Activated B cell treated with CpG ODN at 0.5 μM for 24 hours (primary cell): Measurements from ENCODE around the gene ZNF732. TPM values are rescaled to one million over a fixed set of nuclear protein-coding genes. Genes with fewer than 3 reads are reported as not detected.
"Not testable (repeated sequence)": the region's sequence is repeated elsewhere in the genome, so short reads cannot be mapped to it uniquely, and the experiment has no call there.

Experiments used
- ATAC-seq: fragments of 200-7000 bp; cut with Tn5 transposase; one replicate; pipeline ENCODE4 v1.10.0; 2021; ENCODE audit warnings: low read depth, mild to moderate bottlenecking, moderate library complexity
- CTCF ChIA-PET: fragments of 350-600 bp; sonication (Branson Sonifier 250); formaldehyde crosslinking; loops from one replicate; lab custom pipeline; 2021; ENCODE audit warnings: antibody characterized with exemption; lab: Charles Lee
- POLR2A ChIA-PET: fragments of 350-600 bp; sonication (Branson Sonifier 250); formaldehyde crosslinking; loops from one replicate; lab custom pipeline; 2021; ENCODE audit warnings: antibody characterized with exemption; lab: Charles Lee
- DNase-seq: peaks from one replicate; pipeline ENCODE4 v3.0.0; 2022
- H3K27ac Mint-ChIP-seq: one replicate; pipeline ENCODE4 v1.8.0; 2020; ENCODE audit warnings: mixed read lengths
- H3K27me3 Mint-ChIP-seq: one replicate; pipeline ENCODE4 v1.8.0; 2021; ENCODE audit warnings: mixed read lengths
- H3K36me3 Mint-ChIP-seq: one replicate; pipeline ENCODE4 v1.8.0; 2021; ENCODE audit warnings: low read depth, mixed read lengths
- H3K4me1 Mint-ChIP-seq: one replicate; pipeline ENCODE4 v1.8.0; 2021; ENCODE audit warnings: mixed read lengths
- H3K4me3 Mint-ChIP-seq: one replicate; pipeline ENCODE4 v1.8.0; 2020; ENCODE audit warnings: mild to moderate bottlenecking, mixed read lengths
- H3K9me3 Mint-ChIP-seq: one replicate; pipeline ENCODE4 v1.8.0; 2020; ENCODE audit warnings: mixed read lengths
- intact Hi-C: fragments of 100-400 bp; cut with micrococcal nuclease; formaldehyde crosslinking; loops from one replicate; pipeline ENCODE4 v1.15.1; 2024
- total RNA-seq: library from RNA; stranded (reverse); gene quantifications from 2 replicates; pipeline ENCODE4 v1.2.3, GENCODE V29; 2022
- TF ChIP-seq, protein P1 (sequence below): fragments of 200-600 bp; IDR thresholded peaks from one replicate; pipeline ENCODE4 v1.8.0; 2022; ENCODE audit warnings: antibody characterized with exemption, mild to moderate bottlenecking

Gene ZNF732
- total RNA-seq, 1 donor from 2014 or later = not detected

DNA sequence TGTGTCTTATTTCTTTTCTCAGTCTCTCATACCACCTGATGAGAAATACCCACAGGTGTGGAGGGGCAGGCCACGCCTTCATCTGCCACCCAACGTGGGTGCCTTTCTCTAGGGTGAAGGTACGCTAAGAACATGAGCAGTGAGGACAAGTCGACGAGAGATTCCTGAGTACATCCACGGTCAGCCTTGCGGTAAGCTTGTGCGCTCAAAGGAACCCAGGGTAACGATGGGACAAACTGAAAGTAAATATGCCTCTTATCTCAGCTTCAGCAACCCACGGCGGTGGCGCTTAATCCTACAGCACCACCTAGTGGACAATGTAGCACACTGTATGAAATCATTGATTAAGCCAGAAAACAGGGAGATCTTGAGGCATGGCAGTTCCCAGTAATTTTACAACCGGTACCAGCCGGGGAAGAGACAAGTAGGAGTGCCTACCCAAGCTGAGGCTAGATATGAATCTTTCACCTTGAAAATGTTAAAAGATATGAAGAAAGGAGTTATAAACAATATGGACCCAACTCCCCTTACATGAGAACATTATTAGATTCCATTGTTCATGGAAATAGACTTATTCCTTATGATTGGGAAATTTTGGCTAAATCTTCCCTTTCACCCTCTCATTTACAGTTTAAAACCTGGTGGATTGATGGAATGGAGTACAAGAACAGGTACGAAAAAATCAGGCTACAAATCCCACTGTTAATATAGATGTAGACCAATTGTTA is 63.0 kb downstream of the ZNF732 start:
- CTCF ChIA-PET = interaction anchor here (0.6 to 2.0 kb wide), 6 partner anchors 118 to 422 kb away, joined by 3 to 7 read pairs (median 3); partner anchors contain the start of genes ZNF595 and ZNF718
- DNase-seq = peak; percentile 44

DNA sequence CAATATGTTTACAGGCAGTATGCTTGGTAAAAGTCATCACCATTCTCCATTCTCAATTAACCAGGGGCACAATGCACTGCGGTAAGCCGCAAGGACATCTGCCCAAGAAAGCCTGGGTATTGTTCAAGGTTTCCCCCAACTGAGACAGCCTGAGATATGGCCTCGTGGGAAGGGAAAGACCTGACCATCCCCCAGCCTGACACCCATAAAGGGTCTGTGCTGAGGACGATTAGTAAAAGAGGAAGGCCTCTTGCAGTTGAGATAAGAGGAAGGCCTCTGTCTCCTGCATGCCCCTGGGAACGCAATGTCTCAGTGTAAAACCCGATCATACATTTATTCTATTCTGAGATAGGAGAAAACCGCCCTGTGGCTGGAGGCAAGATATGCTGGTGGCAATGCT is 63.9 kb downstream of the ZNF732 start:
- DNase-seq, POLR2A ChIA-PET, CTCF ChIA-PET, H3K27me3 Mint-ChIP-seq, ATAC-seq, H3K9me3 Mint-ChIP-seq, H3K36me3 Mint-ChIP-seq: not testable (repeated sequence)
- Mint-ChIP-seq H3K27ac (peak overlapping the region; percentile 89), H3K4me3 (peak overlapping the region; percentile 89), H3K4me1 (peaks cover 13% of the 10 kb centered on the region)
- intact Hi-C loops = loop anchor here (5.0 to 10.0 kb wide), 2 partner anchors 119 to 1383 kb away; partner anchors contain the start of gene ZNF718

More for the DNA sequence above, 63.0 kb downstream of the ZNF732 start:
- Mint-ChIP-seq H3K27ac (peak overlapping the region; percentile 89), H3K27me3 (no peaks in the 10 kb centered on the region), H3K9me3 (peaks cover 7% of the 10 kb centered on the region), H3K4me3 (peak overlapping the region; percentile 89), H3K4me1 (peaks cover 13% of the 10 kb centered on the region), H3K36me3 (peaks cover 5% of the 10 kb centered on the region)
- TF ChIP-seq, protein P1, sequence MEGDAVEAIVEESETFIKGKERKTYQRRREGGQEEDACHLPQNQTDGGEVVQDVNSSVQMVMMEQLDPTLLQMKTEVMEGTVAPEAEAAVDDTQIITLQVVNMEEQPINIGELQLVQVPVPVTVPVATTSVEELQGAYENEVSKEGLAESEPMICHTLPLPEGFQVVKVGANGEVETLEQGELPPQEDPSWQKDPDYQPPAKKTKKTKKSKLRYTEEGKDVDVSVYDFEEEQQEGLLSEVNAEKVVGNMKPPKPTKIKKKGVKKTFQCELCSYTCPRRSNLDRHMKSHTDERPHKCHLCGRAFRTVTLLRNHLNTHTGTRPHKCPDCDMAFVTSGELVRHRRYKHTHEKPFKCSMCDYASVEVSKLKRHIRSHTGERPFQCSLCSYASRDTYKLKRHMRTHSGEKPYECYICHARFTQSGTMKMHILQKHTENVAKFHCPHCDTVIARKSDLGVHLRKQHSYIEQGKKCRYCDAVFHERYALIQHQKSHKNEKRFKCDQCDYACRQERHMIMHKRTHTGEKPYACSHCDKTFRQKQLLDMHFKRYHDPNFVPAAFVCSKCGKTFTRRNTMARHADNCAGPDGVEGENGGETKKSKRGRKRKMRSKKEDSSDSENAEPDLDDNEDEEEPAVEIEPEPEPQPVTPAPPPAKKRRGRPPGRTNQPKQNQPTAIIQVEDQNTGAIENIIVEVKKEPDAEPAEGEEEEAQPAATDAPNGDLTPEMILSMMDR = no peak
- POLR2A ChIA-PET = interaction anchor here (0.6 kb wide), 2 partner anchors 31 to 769 kb away, joined by 3 to 4 read pairs; partner anchors contain the start of gene FGFRL1
- intact Hi-C loops = loop anchor here (1.0 to 10.0 kb wide), 3 partner anchors 120 to 1383 kb away; partner anchors contain the start of genes PIGG, ZNF718 and ZNF721
- ATAC-seq = peak; percentile 94

DNA sequence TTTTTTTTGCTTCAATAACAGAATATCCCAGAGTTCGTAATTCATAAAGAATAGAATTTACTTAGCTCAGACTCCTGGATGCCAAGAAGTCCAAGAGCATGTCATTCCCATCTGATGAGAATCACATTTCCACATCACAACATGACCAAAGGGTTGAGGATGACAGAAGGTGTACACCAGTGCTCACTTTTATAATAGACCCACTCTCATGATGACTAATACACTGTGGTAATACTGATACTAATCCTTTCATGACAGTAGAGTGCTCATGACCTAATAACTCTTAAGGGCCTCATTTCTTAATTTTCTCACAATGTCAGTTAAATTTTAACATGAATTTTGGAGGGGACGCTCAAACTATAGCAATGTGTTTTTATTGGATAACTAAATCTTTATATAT is 69.2 kb downstream of the ZNF732 start:
- peaks cover 11% of the 10 kb centered on the region for H3K9me3 Mint-ChIP-seq
- intact Hi-C loops = no loop called here
- ChIA-PET POLR2A (no interaction called here), CTCF (interaction anchor here (1.1 kb wide), 1 partner anchor 8 kb away, joined by 3 read pairs; no protein-coding TSS in a partner anchor)
- no peak for DNase-seq
- no peak for ATAC-seq
- H3K4me3 Mint-ChIP-seq = no peak overlapping the region
- H3K4me1 Mint-ChIP-seq = no peaks in the 10 kb centered on the region
- peaks cover 3% of the 10 kb centered on the region for H3K36me3 Mint-ChIP-seq
- H3K27me3 Mint-ChIP-seq = no peaks in the 10 kb centered on the region
- TF ChIP-seq, protein P1 = no peak
- H3K27ac Mint-ChIP-seq = no peak overlapping the region

DNA sequence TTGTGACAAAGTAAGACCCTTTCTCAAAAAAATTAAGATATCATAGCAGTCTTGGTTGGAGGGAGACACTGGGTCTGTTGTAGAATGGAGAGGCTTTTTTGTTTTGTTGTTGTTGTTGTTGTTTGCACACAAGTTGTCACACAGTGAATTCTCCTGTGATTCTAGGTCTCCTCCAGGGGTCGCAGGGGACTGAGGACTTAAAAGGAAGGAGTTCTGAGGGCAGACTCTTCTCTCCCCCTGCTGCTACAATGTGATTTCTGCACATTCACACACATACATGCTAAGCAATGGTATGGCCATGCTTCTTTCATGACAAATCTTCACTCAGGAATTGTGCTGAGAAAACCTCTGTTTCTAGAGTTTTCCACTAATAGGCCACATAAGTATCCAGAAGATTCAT is 71.1 kb downstream of the ZNF732 start:
- Mint-ChIP-seq H3K36me3 (peaks cover 14% of the 10 kb centered on the region), H3K4me3 (no peak overlapping the region)
- ATAC-seq = no peak

DNA sequence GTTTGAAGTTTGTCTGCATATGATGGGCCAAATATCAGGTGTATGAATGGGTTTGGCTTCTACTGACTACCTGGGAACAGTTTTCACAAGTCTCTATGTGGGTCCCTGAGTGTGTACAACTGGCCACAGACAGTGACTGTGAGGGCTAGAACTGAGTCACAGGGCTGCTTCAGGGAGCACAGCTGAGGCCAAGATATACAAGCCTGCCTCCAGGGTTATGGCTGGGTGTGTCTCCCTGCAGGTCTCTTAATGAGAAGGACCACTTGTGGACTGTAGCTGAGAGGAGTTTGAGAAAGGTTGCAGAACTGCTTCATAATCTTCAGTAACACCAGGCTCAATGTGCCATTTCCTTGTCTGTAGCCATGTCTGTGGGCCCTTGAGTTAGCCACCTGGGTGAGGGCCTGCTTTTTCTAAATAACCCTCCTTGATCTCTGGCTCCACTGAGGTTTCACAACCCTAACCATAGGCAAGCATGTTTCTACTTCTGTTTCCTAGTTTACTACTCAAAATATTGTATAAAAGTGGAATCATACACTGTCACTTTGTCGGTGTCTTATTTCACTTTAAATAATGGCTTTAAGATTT is 81.3 kb downstream of the ZNF732 start:
- Mint-ChIP-seq H3K36me3 (peaks cover 5% of the 10 kb centered on the region), H3K27me3 (no peaks in the 10 kb centered on the region), H3K4me3 (no peak overlapping the region), H3K27ac (no peak overlapping the region), H3K4me1 (no peaks in the 10 kb centered on the region), H3K9me3 (peaks cover 25% of the 10 kb centered on the region)
- ChIA-PET CTCF (no interaction called here), POLR2A (no interaction called here)
- TF ChIP-seq, protein P1 = no peak
- ATAC-seq (no peak), DNase-seq (no peak)
- intact Hi-C loops = no loop called here

More for the DNA sequence above, 71.1 kb downstream of the ZNF732 start:
- POLR2A ChIA-PET = no interaction called here
- intact Hi-C loops = no loop called here
- DNase-seq = no peak
- Mint-ChIP-seq H3K9me3 (peaks cover 22% of the 10 kb centered on the region), H3K27me3 (no peaks in the 10 kb centered on the region), H3K27ac (no peak overlapping the region), H3K4me1 (no peaks in the 10 kb centered on the region)
- TF ChIP-seq, protein P1 = no peak
- CTCF ChIA-PET = no interaction called here

Other genes starting within 250 kb of the ZNF732 start
- 9.3 and 10.9 TPM in 2 replicates for gene ZNF718, start 181.0 kb downstream of the ZNF732 start, total RNA-seq
- 36.9 and 47.8 TPM in 2 replicates for gene ZNF141, start 32.3 kb upstream of the ZNF732 start, total RNA-seq
- gene ZNF721, start 193.7 kb upstream of the ZNF732 start, total RNA-seq = 51.6 and 57.9 TPM in 2 replicates
- 73.3 and 82.4 TPM in 2 replicates for gene PIGG, start 193.7 kb upstream of the ZNF732 start, total RNA-seq